ENCODE data around the gene FAM124A. TPM values are rescaled to one million over a fixed set of nuclear protein-coding genes. Genes with fewer than 3 reads are reported as not detected.
A peak's percentile ranks its signal among the peaks of the same experiment; 100 is the strongest.

Gene FAM124A
- total and polyA plus RNA-seq, 10 of the 15 experiments (the other 5 are each of a cell fraction or from before 2014, with no cell fraction given) = not detected

DNA sequence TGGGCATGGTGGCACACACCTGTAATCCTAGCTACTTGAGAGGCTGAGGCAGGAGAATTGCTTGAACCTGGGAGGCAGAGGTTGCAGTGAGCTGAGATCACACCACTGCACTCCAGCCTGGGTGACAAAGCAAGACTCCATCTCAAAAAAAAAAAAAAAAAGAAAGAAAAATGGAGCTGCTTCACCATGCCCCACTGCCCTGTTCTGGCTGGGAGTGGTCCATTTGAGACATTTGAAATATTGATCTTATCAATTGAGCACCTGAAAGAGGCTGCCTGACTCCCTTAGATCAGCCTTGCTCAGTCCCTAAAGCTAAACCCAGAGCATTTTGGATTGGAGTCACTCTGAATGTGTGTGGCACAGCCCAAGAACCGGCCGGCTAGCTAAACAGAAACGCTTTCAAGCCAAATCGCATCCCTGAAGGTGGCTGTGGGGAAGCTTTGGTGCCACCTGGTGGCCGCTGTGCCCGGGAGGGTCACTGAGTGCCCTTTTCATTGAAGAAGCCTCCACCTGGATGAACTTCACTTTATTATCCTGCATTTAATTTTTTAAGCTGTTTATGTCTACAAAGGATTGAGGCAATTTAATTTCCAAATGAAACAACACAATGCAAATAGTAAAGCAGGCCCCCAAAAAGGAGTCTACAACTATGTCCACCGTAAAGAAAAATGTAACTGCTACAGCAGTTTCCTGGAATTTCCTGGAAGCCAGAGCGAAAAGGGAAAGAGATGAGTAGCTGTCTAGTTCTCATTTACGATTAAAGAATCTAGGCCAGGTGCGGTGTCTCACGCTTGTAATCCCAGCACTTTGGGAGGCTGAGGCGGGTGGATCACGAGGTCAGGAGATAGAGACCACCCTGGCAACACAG, 64.2 kb downstream of the FAM124A start:
- intact Hi-C loops (cut with micrococcal nuclease; ENCODE audit: unreplicated experiment) (loop anchor here (1.0 to 5.0 kb wide), 2 partner anchors 161 to 511 kb away; no protein-coding TSS in a partner anchor), in situ Hi-C loops (cut with MboI) (loop anchor here (5.0 kb wide), 1 partner anchor 159 kb away; no protein-coding TSS in a partner anchor)
- ATAC-seq (peak; percentile 98), FAIRE-seq (peak; percentile 88), DNase-seq (ENCODE audit: low read depth, low spot score) (peak; percentile 7)
- no peaks in the 10 kb centered on the region; a peak in 1 of 4 replicates for H3K27me3 ChIP-seq (replicated peaks in 1 of 2; ENCODE audit: control insufficient read depth in 2 of 2, insufficient read depth in 2 of 2, low read length in 1 of 2)
- no peak overlapping the region for H3K4me2 ChIP-seq (ENCODE audit: control insufficient read depth, insufficient read depth)
- ChIA-PET POLR2A (interaction anchor here (0.6 to 1.1 kb wide), 3 partner anchors 115 to 540 kb away, joined by 3 to 7 read pairs (median 6); no protein-coding TSS in a partner anchor), RAD21 (ENCODE audit: unreplicated experiment) (interaction anchor here (0.7 to 7.4 kb wide), 22 partner anchors 9 to 513 kb away, joined by 3 to 131 read pairs (median 4); no protein-coding TSS in a partner anchor), SMC1A (ENCODE audit: uncharacterized antibody, unreplicated experiment) (interaction anchor here (0.7 to 6.2 kb wide), 35 partner anchors 10 to 546 kb away, joined by 3 to 112 read pairs (median 4); no protein-coding TSS in a partner anchor), CTCF (interaction anchor here (0.6 to 7.3 kb wide), 75 partner anchors 8 to 1434 kb away, joined by 3 to 242 read pairs (median 4); partner anchors contain the start of genes FAM124A and TMEM272)
- no peaks in the 10 kb centered on the region for H3K9me3 ChIP-seq (replicated peaks; ENCODE audit: control insufficient read depth, insufficient read depth, low read length)
- BruUV-seq (replicated peaks) = no TSS peak
- H3K27ac ChIP-seq (ENCODE audit: control insufficient read depth, insufficient read depth) = no peak overlapping the region
- H3K36me3 ChIP-seq (ENCODE audit: control insufficient read depth in 2 of 2, insufficient read depth in 2 of 2, low read length in 1 of 2) = no peaks in the 10 kb centered on the region
- TF ChIP-seq SMARCA5 (IDR thresholded peaks at IDR 0.05) (no peak), MXI1 (IDR thresholded peaks at IDR 0.05; ENCODE audit: low read depth, low read length) (no peak), SMC3 (IDR thresholded peaks at IDR 0.05; ENCODE audit: borderline replicate concordance, low read length) (peak; percentile 93), IRF4 (IDR thresholded peaks at IDR 0.05; ENCODE audit: low read depth, low read length) (0 out of 2 replicates have a peak, but pooled peaks have one; percentile 34), YY1 (IDR thresholded peaks at IDR 0.05; ENCODE audit: low read depth, low read length) (peak; percentile 63; the same call in 1 of the 2 replicates), RAD21 (IDR thresholded peaks at IDR 0.05; ENCODE audit: insufficient read depth, low read depth, low read length) (peak; percentile 85)
- TF ChIP-seq, protein P1, sequence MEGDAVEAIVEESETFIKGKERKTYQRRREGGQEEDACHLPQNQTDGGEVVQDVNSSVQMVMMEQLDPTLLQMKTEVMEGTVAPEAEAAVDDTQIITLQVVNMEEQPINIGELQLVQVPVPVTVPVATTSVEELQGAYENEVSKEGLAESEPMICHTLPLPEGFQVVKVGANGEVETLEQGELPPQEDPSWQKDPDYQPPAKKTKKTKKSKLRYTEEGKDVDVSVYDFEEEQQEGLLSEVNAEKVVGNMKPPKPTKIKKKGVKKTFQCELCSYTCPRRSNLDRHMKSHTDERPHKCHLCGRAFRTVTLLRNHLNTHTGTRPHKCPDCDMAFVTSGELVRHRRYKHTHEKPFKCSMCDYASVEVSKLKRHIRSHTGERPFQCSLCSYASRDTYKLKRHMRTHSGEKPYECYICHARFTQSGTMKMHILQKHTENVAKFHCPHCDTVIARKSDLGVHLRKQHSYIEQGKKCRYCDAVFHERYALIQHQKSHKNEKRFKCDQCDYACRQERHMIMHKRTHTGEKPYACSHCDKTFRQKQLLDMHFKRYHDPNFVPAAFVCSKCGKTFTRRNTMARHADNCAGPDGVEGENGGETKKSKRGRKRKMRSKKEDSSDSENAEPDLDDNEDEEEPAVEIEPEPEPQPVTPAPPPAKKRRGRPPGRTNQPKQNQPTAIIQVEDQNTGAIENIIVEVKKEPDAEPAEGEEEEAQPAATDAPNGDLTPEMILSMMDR (IDR thresholded peaks at IDR 0.05 in 2 of 3, conservative IDR thresholded peaks at IDR 0.05 in 1 of 3; ENCODE audit: control insufficient read depth in 2 of 3, extremely low read depth in 1 of 3, insufficient read depth in 1 of 3, low read depth in 3 of 3, low read length in 3 of 3) = peak; percentile 86 to 94 (median 93)
- TF ChIP-seq, protein P2, sequence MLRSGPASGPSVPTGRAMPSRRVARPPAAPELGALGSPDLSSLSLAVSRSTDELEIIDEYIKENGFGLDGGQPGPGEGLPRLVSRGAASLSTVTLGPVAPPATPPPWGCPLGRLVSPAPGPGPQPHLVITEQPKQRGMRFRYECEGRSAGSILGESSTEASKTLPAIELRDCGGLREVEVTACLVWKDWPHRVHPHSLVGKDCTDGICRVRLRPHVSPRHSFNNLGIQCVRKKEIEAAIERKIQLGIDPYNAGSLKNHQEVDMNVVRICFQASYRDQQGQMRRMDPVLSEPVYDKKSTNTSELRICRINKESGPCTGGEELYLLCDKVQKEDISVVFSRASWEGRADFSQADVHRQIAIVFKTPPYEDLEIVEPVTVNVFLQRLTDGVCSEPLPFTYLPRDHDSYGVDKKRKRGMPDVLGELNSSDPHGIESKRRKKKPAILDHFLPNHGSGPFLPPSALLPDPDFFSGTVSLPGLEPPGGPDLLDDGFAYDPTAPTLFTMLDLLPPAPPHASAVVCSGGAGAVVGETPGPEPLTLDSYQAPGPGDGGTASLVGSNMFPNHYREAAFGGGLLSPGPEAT (IDR thresholded peaks at IDR 0.05; ENCODE audit: low read depth) = no peak
- TF ChIP-seq, protein P3, sequence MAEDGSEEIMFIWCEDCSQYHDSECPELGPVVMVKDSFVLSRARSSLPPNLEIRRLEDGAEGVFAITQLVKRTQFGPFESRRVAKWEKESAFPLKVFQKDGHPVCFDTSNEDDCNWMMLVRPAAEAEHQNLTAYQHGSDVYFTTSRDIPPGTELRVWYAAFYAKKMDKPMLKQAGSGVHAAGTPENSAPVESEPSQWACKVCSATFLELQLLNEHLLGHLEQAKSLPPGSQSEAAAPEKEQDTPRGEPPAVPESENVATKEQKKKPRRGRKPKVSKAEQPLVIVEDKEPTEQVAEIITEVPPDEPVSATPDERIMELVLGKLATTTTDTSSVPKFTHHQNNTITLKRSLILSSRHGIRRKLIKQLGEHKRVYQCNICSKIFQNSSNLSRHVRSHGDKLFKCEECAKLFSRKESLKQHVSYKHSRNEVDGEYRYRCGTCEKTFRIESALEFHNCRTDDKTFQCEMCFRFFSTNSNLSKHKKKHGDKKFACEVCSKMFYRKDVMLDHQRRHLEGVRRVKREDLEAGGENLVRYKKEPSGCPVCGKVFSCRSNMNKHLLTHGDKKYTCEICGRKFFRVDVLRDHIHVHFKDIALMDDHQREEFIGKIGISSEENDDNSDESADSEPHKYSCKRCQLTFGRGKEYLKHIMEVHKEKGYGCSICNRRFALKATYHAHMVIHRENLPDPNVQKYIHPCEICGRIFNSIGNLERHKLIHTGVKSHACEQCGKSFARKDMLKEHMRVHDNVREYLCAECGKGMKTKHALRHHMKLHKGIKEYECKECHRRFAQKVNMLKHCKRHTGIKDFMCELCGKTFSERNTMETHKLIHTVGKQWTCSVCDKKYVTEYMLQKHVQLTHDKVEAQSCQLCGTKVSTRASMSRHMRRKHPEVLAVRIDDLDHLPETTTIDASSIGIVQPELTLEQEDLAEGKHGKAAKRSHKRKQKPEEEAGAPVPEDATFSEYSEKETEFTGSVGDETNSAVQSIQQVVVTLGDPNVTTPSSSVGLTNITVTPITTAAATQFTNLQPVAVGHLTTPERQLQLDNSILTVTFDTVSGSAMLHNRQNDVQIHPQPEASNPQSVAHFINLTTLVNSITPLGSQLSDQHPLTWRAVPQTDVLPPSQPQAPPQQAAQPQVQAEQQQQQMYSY (CRISPR knock-in tag; IDR thresholded peaks at IDR 0.05) = no peak
- no peak overlapping the region for H2AFZ ChIP-seq (ENCODE audit: control insufficient read depth, low read depth, low read length)
- 35% methylated on average over 13 of the region's 13 CpGs for WGBS (ENCODE audit: insufficient coverage, insufficient replicate concordance, low lambda C conversion rate, missing lambda C conversion rate)
- no peaks in the 10 kb centered on the region for H3K79me2 ChIP-seq (ENCODE audit: control insufficient read depth, insufficient read depth, low read length)
- H4K20me1 ChIP-seq (ENCODE audit: control insufficient read depth, insufficient read depth) = no peaks in the 10 kb centered on the region
- H3K9ac ChIP-seq (ENCODE audit: control insufficient read depth, insufficient read depth, low read length) = no peak overlapping the region
- no peak overlapping the region for H3K4me3 ChIP-seq
- no peaks in the 10 kb centered on the region for H3K4me1 ChIP-seq (ENCODE audit: control insufficient read depth, insufficient read depth, low read length)

Measured in GM12878 (cell line).